Parietal lobe (tissue), 1 donor: ENCODE data around the gene GYPA. TPM values are rescaled to one million over a fixed set of nuclear protein-coding genes. Genes with fewer than 3 reads are reported as not detected.

Experiments
- total RNA-seq: library from RNA; depleted of rRNA; stranded (reverse); fragments of >200 nt; gene quantifications from one replicate; pipeline ENCODE4 v1.2.3, GENCODE V29; 2014

GYPA gene
- 1.6 TPM for total RNA-seq

GRCh38 chr4:144140594-144141295 lies at the start of gene GYPA:
TSS of gene GYPA (minus strand) at chr4:144140718. CDS start at chr4:144140635, 83 bp downstream.

Other genes with a start within 250 kb of the GYPA start
- 0.63 TPM for gene GYPE, start 235.2 kb downstream of the GYPA start, total RNA-seq
- gene GYPB, start 121.3 kb downstream of the GYPA start, total RNA-seq = not detected